ENCODE data around the gene BEST2. TPM values are rescaled to one million over a fixed set of nuclear protein-coding genes. Genes with fewer than 3 reads are reported as not detected.
A peak's percentile ranks its signal among the peaks of the same experiment; 100 is the strongest.

Gene BEST2
- total RNA-seq, 1 experiment from 2014 or later, result 0.13 TPM

- Histone ChIP-seq H3K4me3 (peak overlapping the region; percentile 66), H3K4me1 (replicated peaks) (peaks cover 22% of the 10 kb centered on the region), H3K9me3 (replicated peaks) (no peaks in the 10 kb centered on the region), H3K36me3 (peaks cover 47% of the 10 kb centered on the region), H3K27ac (peak overlapping the region; percentile 99; the same call in 1 of the 2 replicates), H3K27me3 (replicated peaks) (no peaks in the 10 kb centered on the region)
- no peak for DNase-seq (ENCODE audit: low read depth in 1 of 2, low spot score in 2 of 2)
Measured at GRCh38 chr19:12737835-12738351, 13.7 kb upstream of the BEST2 start.

GRCh38 chr19:12745166-12745897 lies 6.3 kb upstream of the BEST2 start:
- Histone ChIP-seq H3K27me3 (replicated peaks) (peaks cover 5% of the 10 kb centered on the region), H3K9me3 (replicated peaks) (no peaks in the 10 kb centered on the region), H3K36me3 (peaks cover 51% of the 10 kb centered on the region), H3K4me3 (no peak overlapping the region), H3K27ac (no peak overlapping the region), H3K4me1 (replicated peaks) (peaks cover 10% of the 10 kb centered on the region)
- no peak for DNase-seq (ENCODE audit: low read depth in 1 of 2, low spot score in 2 of 2)

- Histone ChIP-seq H3K27ac (no peak overlapping the region), H3K27me3 (replicated peaks) (peaks cover 32% of the 10 kb centered on the region), H3K4me1 (replicated peaks) (peaks cover 15% of the 10 kb centered on the region), H3K9me3 (replicated peaks) (no peaks in the 10 kb centered on the region), H3K36me3 (peaks cover 35% of the 10 kb centered on the region), H3K4me3 (no peak overlapping the region)
- no peak for DNase-seq (ENCODE audit: low read depth in 1 of 2, low spot score in 2 of 2)
Measured at GRCh38 chr19:12748489-12748888, 3.1 kb upstream of the BEST2 start.

GRCh38 chr19:12749938-12750521 lies 1.6 kb upstream of the BEST2 start:
- H3K4me1 ChIP-seq (replicated peaks), result peaks cover 15% of the 10 kb centered on the region
- H3K27me3 ChIP-seq (replicated peaks), result peaks cover 35% of the 10 kb centered on the region
- H3K27ac ChIP-seq, result no peak overlapping the region
- peak in 1 of 2 experiments; percentile 33 for DNase-seq (ENCODE audit: low read depth in 1 of 2, low spot score in 2 of 2)
- H3K36me3 ChIP-seq, result peaks cover 26% of the 10 kb centered on the region
- no peak overlapping the region for H3K4me3 ChIP-seq
- no peaks in the 10 kb centered on the region for H3K9me3 ChIP-seq (replicated peaks)

GRCh38 chr19:12750851-12751250 lies 740 bp upstream of the BEST2 start:
- H3K36me3 ChIP-seq, result peaks cover 18% of the 10 kb centered on the region
- H3K9me3 ChIP-seq (replicated peaks), result no peaks in the 10 kb centered on the region
- peaks cover 35% of the 10 kb centered on the region for H3K27me3 ChIP-seq (replicated peaks)
- H3K27ac ChIP-seq, result no peak overlapping the region
- no peak overlapping the region for H3K4me3 ChIP-seq
- DNase-seq (ENCODE audit: low read depth in 1 of 2, low spot score in 2 of 2), result no peak
- peaks cover 15% of the 10 kb centered on the region for H3K4me1 ChIP-seq (replicated peaks)

- Histone ChIP-seq H3K4me1 (replicated peaks) (peaks cover 15% of the 10 kb centered on the region), H3K36me3 (peaks cover 6% of the 10 kb centered on the region), H3K27me3 (replicated peaks) (peaks cover 35% of the 10 kb centered on the region), H3K27ac (no peak overlapping the region), H3K4me3 (no peak overlapping the region), H3K9me3 (replicated peaks) (no peaks in the 10 kb centered on the region)
- no peak for DNase-seq (ENCODE audit: low read depth in 1 of 2, low spot score in 2 of 2)
Measured at GRCh38 chr19:12752056-12752781, 628 bp downstream of the BEST2 start.

GRCh38 chr19:12754465-12755196 lies 3.0 kb downstream of the BEST2 start:
- no peak for DNase-seq (ENCODE audit: low read depth in 1 of 2, low spot score in 2 of 2)
- H3K4me3 ChIP-seq, result no peak overlapping the region
- H3K36me3 ChIP-seq, result no peaks in the 10 kb centered on the region
- H3K4me1 ChIP-seq (replicated peaks), result peaks cover 21% of the 10 kb centered on the region
- H3K27me3 ChIP-seq (replicated peaks), result peaks cover 35% of the 10 kb centered on the region
- H3K27ac ChIP-seq, result no peak overlapping the region
- no peaks in the 10 kb centered on the region for H3K9me3 ChIP-seq (replicated peaks)

- peaks cover 20% of the 10 kb centered on the region for H3K27me3 ChIP-seq (replicated peaks)
- no peak overlapping the region for H3K4me3 ChIP-seq
- H3K9me3 ChIP-seq (replicated peaks), result no peaks in the 10 kb centered on the region
- H3K36me3 ChIP-seq, result no peaks in the 10 kb centered on the region
- DNase-seq (ENCODE audit: low read depth in 1 of 2, low spot score in 2 of 2), result no peak
- no peak overlapping the region for H3K27ac ChIP-seq
- H3K4me1 ChIP-seq (replicated peaks), result peaks cover 8% of the 10 kb centered on the region; the same call in 1 of the 2 replicates
Measured at GRCh38 chr19:12756150-12756883, 4.7 kb downstream of the BEST2 start.

GRCh38 chr19:12757544-12758274 lies 6.1 kb downstream of the BEST2 start:
- peak overlapping the region; percentile 31 for H3K4me3 ChIP-seq
- H3K36me3 ChIP-seq, result no peaks in the 10 kb centered on the region
- DNase-seq (ENCODE audit: low read depth in 1 of 2, low spot score in 2 of 2), result peak; percentile 76 to 79
- peaks cover 8% of the 10 kb centered on the region for H3K27me3 ChIP-seq (replicated peaks)
- no peak overlapping the region for H3K27ac ChIP-seq
- no peaks in the 10 kb centered on the region for H3K9me3 ChIP-seq (replicated peaks)
- H3K4me1 ChIP-seq (replicated peaks), result peaks cover 8% of the 10 kb centered on the region; the same call in 1 of the 2 replicates

- H3K9me3 ChIP-seq (replicated peaks), result no peaks in the 10 kb centered on the region
- H3K27me3 ChIP-seq (replicated peaks), result no peaks in the 10 kb centered on the region
- DNase-seq (ENCODE audit: low read depth in 1 of 2, low spot score in 2 of 2), result no peak
- no peak overlapping the region for H3K27ac ChIP-seq
- no peak overlapping the region for H3K4me3 ChIP-seq
- H3K4me1 ChIP-seq (replicated peaks), result peaks cover 8% of the 10 kb centered on the region; the same call in 1 of the 2 replicates
- 0 out of 2 replicates have a peak, but pooled peaks cover 2% of the 10 kb centered on the region for H3K36me3 ChIP-seq
Measured at GRCh38 chr19:12759686-12760085, 8.1 kb downstream of the BEST2 start.

GRCh38 chr19:12763100-12763499 lies 11.5 kb downstream of the BEST2 start:
- Histone ChIP-seq H3K4me3 (no peak overlapping the region), H3K4me1 (replicated peaks) (0 out of 2 replicates have a peak, but pooled peaks cover 3% of the 10 kb centered on the region), H3K27ac (no peak overlapping the region), H3K36me3 (0 out of 2 replicates have a peak, but pooled peaks cover 2% of the 10 kb centered on the region), H3K9me3 (replicated peaks) (no peaks in the 10 kb centered on the region), H3K27me3 (replicated peaks) (no peaks in the 10 kb centered on the region)
- DNase-seq (ENCODE audit: low read depth in 1 of 2, low spot score in 2 of 2), result no peak

- no peak for DNase-seq (ENCODE audit: low read depth in 1 of 2, low spot score in 2 of 2)
- H3K9me3 ChIP-seq (replicated peaks), result no peaks in the 10 kb centered on the region
- no peak overlapping the region for H3K4me3 ChIP-seq
- 0 out of 2 replicates have a peak, but pooled peaks cover 3% of the 10 kb centered on the region for H3K4me1 ChIP-seq (replicated peaks)
- H3K27me3 ChIP-seq (replicated peaks), result no peaks in the 10 kb centered on the region
- 0 out of 2 replicates have a peak, but pooled peaks cover 2% of the 10 kb centered on the region for H3K36me3 ChIP-seq
- no peak overlapping the region for H3K27ac ChIP-seq
Measured at GRCh38 chr19:12764698-12765097, 13.1 kb downstream of the BEST2 start.

Measured in SJSA1 (cell line).